Heart left ventricle (tissue), 13 donors: Measurements from ENCODE around the gene GLUD1.

Experiments used
- POLR2A ChIP-seq, 2 donors: fragments of 450-650 bp; IDR thresholded peaks; one replicate each; pipeline ENCODE4 v1.6.1; 2017; ENCODE audit warnings: antibody characterized with exemption in 2 of 2, mild to moderate bottlenecking in 2 of 2, moderate library complexity in 2 of 2
- TF ChIP-seq, protein P1 (sequence below), 12 donors: fragments of 200-600 bp; sonication (generic) in 4 of 12; IDR thresholded peaks; one replicate each; pipeline versions ENCODE4 v1.5.0 to v1.8.0; 2018 to 2022; ENCODE audit warnings: antibody characterized with exemption in 12 of 12, mild to moderate bottlenecking in 5 of 12
- donor health status: ischemic (EF 13 %, LVEDD 7.1; RV severe dilation, severe dysfunction).
- donor health status: DM: no; HTN: yes; CAD: no.
- donor health status: DM: no; HTN: no; CAD: no.
- donor health status: ischemic (EF 25% LVEDD 6.9; RV normal size, moderate dysfunction).
- donor health status: ischemic (EF 25% LVEDD 5.7; RV mildly dilated, moderate dysfunction).
- donor health status: ischemic (EF 35%, LVEDD 5.7; RV mildly dilated, moderate dysfunction).
- donor health status: nonischemic (EF 11% LVEDD 7.7; RV severe dilation, severe dysfunction).
- donor health status: DM: yes; HTN: yes; CAD: no.
- donor health status: PGD.
- donor health status: ischemic (EF 29% LVEDD 5.4; RV normal size, mild dysfunction).
- donor health status: nonischemic (EF 23%, LVEDD 6.1; RV moderate dilation, normal function).

DNA sequence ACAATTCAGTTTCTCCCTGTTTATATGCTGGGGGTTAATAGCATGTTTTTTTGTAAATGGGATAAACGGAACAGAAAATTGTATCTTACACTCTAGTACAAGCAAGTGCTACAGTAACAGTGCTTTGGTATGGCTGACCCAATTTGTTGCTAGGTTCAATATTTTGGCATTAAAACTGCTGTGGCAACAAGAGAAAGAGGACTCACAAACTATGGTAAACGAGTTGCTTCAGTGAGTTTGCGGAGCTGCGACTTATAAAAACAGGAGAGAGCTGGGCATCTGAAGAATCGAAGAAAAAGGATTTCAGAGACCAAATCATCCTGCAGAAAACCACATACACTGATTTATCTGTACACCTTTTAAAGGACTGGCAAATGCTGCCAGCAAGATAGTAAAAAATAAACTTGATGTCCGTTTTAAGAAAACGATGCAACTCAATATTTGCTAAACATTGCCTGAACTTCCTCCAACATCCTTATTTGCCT, 2.2 kb downstream of the GLUD1 start:
- TF ChIP-seq POLR2A (IDR thresholded peaks at IDR 0.05): no peak
- TF ChIP-seq, protein P1, sequence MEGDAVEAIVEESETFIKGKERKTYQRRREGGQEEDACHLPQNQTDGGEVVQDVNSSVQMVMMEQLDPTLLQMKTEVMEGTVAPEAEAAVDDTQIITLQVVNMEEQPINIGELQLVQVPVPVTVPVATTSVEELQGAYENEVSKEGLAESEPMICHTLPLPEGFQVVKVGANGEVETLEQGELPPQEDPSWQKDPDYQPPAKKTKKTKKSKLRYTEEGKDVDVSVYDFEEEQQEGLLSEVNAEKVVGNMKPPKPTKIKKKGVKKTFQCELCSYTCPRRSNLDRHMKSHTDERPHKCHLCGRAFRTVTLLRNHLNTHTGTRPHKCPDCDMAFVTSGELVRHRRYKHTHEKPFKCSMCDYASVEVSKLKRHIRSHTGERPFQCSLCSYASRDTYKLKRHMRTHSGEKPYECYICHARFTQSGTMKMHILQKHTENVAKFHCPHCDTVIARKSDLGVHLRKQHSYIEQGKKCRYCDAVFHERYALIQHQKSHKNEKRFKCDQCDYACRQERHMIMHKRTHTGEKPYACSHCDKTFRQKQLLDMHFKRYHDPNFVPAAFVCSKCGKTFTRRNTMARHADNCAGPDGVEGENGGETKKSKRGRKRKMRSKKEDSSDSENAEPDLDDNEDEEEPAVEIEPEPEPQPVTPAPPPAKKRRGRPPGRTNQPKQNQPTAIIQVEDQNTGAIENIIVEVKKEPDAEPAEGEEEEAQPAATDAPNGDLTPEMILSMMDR (IDR thresholded peaks at IDR 0.05): no peak
